Measurements from ENCODE around the gene TMEM187.
A peak's percentile ranks its signal among the peaks of the same experiment; 100 is the strongest.
"Not testable (repeated sequence)": the region's sequence is repeated elsewhere in the genome, so short reads cannot be mapped to it uniquely, and the experiment has no call there.

TMEM187 gene

GRCh38 chrX:153973127-153974002, 811 bp downstream of the TMEM187 start:
- DNase-seq: peak; percentile 16

GRCh38 chrX:153974003-153974725, 1.6 kb downstream of the TMEM187 start:
- peak; percentile 23 for DNase-seq

- no peak for DNase-seq
These were observed 2.3 kb downstream of the TMEM187 start for GRCh38 chrX:153974726-153975286.

GRCh38 chrX:153980394-153980793, 7.8 kb downstream of the TMEM187 start:
- peak; percentile 36 for DNase-seq

- DNase-seq: no peak
These were observed 8.7 kb downstream of the TMEM187 start for GRCh38 chrX:153981231-153981630.

- DNase-seq: peak; percentile 82
These were observed 9.4 kb downstream of the TMEM187 start for GRCh38 chrX:153981771-153982533.

- DNase-seq: peak; percentile 24
These were observed 10.8 kb downstream of the TMEM187 start for GRCh38 chrX:153983321-153983801.

GRCh38 chrX:153984351-153985178, 12.0 kb downstream of the TMEM187 start:
- peak; percentile 68 for DNase-seq

- no peak for DNase-seq
These were observed 15.9 kb downstream of the TMEM187 start for GRCh38 chrX:153988493-153988892.

GRCh38 chrX:153989973-153990655, 17.6 kb downstream of the TMEM187 start:
- DNase-seq: no peak

GRCh38 chrX:153991013-153991580, 18.5 kb downstream of the TMEM187 start:
- no peak for DNase-seq

GRCh38 chrX:153992180-153992579, 19.6 kb downstream of the TMEM187 start:
- no peak for DNase-seq

GRCh38 chrX:153993079-153993478, 20.5 kb downstream of the TMEM187 start:
- no peak for DNase-seq

GRCh38 chrX:153993978-153994377, 21.4 kb downstream of the TMEM187 start:
- DNase-seq: no peak

GRCh38 chrX:153994398-153994797, 21.8 kb downstream of the TMEM187 start:
- DNase-seq: not testable (repeated sequence)

GRCh38 chrX:153995504-153995903, 22.9 kb downstream of the TMEM187 start:
- DNase-seq: no peak

GRCh38 chrX:153999359-154000037, 26.9 kb downstream of the TMEM187 start:
- no peak for DNase-seq

GRCh38 chrX:154000051-154000450, 27.5 kb downstream of the TMEM187 start:
- no peak for DNase-seq

- DNase-seq: peak; percentile 64
These were observed 29.7 kb downstream of the TMEM187 start for GRCh38 chrX:154002215-154002719.

- DNase-seq: no peak
These were observed 31.8 kb downstream of the TMEM187 start for GRCh38 chrX:154004315-154004714.

All from stimulated activated CD4-positive, alpha-beta T cell treated with anti-CD3 and anti-CD28 coated beads, Interleukin-15, amount 100 ng/mL, for 24 hours (primary cell).